Heart left ventricle (tissue), 16 donors: ENCODE results near the gene DAAM1. TPM values are rescaled to one million over a fixed set of nuclear protein-coding genes. Genes with fewer than 3 reads are reported as not detected.

Experiments
- ATAC-seq, 4 donors: fragments of 200-7000 bp; cut with Tn5 transposase; one replicate each; pipeline ENCODE4 v1.9.1; 2020 to 2022; ENCODE audit warnings: moderate library complexity in 4 of 4, mild to moderate bottlenecking in 3 of 4, moderate number of reproducible peaks in 1 of 4
- DNase-seq, 5 donors: peaks; one replicate each; pipeline ENCODE4 v3.0.0-alpha.2; 2020
- H3K27ac ChIP-seq, 12 donors: fragments of 200-600 bp; sonication (generic) in 4 of 12; one replicate each; pipeline versions ENCODE4 v1.5.0 to v1.8.0; 2016 to 2022; ENCODE audit warnings: mild to moderate bottlenecking in 2 of 12
- H3K27me3 ChIP-seq, 9 donors: fragments of 200-600 bp; sonication (generic) in 2 of 9; one replicate each; pipeline versions ENCODE4 v1.5.1 to v1.8.0; 2016 to 2022; ENCODE audit warnings: mild to moderate bottlenecking in 3 of 9
- H3K36me3 ChIP-seq, 9 donors: fragments of 200-600 bp; sonication (generic) in 2 of 9; one replicate each; pipeline versions ENCODE4 v1.5.0 to v1.8.0; 2018 to 2022; ENCODE audit warnings: mild to moderate bottlenecking in 2 of 9
- H3K4me1 ChIP-seq, 12 donors: fragments of 200-600 bp; sonication (generic) in 4 of 12; one replicate each; pipeline versions ENCODE4 v1.5.0 to v1.8.0; 2016 to 2022; ENCODE audit warnings: mild to moderate bottlenecking in 3 of 12
- H3K4me3 ChIP-seq, 12 donors: fragments of 200-600 bp; sonication (generic) in 4 of 12; one replicate each; pipeline versions ENCODE4 v1.5.0 to v1.8.0; 2017 to 2022; ENCODE audit warnings: mild to moderate bottlenecking in 9 of 12, moderate library complexity in 4 of 12
- H3K9me3 ChIP-seq, 12 donors: fragments of 200-600 bp; sonication (generic) in 4 of 12; one replicate each; pipeline versions ENCODE4 v1.5.0 to v1.8.0; 2016 to 2022; ENCODE audit warnings: mild to moderate bottlenecking in 1 of 12
- POLR2A ChIP-seq, 2 donors: fragments of 450-650 bp; IDR thresholded peaks; one replicate each; pipeline ENCODE4 v1.6.1; 2017; ENCODE audit warnings: antibody characterized with exemption in 2 of 2, mild to moderate bottlenecking in 2 of 2, moderate library complexity in 2 of 2
- WGBS, 4 donors: extraction: QIAGEN DNeasy Blood & Tissue Kit in 2 of 4; methylation state at CpG; one replicate each; pipeline versions ENCODE4 v1.1.5 to v1.1.7; 2013 to 2018; 5-methylcytosine and 5-hydroxymethylcytosine counted together
- intact Hi-C, 10 donors: fragments of 100-400 bp; cut with DNase I; formaldehyde crosslinking; loops; one replicate each; pipeline versions ENCODE4 v1.11.1 to v1.14.2; 2022
- polyA plus RNA-seq, 2 donors: library from polyadenylated mRNA; stranded (reverse); fragments of 200-250 nt; gene quantifications; one replicate each; pipeline ENCODE4 v1.2.3, GENCODE V29; 2013
- total RNA-seq, 9 donors: library from RNA; depleted of rRNA in 2 of 9; stranded (reverse); fragments of >200 nt in 2 of 9; fragmentation: NEBNext Ultra II Directional in 3 of 9; extraction: Animal tissue kit (Norgen Biotek cat#: 25700) in 3 of 9; gene quantifications; one replicate each; pipeline versions ENCODE4 v1.1.0 to v1.2.4, GENCODE V29; 2016 to 2023
- TF ChIP-seq, protein P1 (sequence below), 12 donors: fragments of 200-600 bp; sonication (generic) in 4 of 12; IDR thresholded peaks; one replicate each; pipeline versions ENCODE4 v1.5.0 to v1.8.0; 2018 to 2022; ENCODE audit warnings: antibody characterized with exemption in 12 of 12, mild to moderate bottlenecking in 5 of 12
- donor health status: ischemic (EF 13 %, LVEDD 7.1; RV severe dilation, severe dysfunction).
- donor health status: healthy with polysubstance abuse.
- donor health status: DM: no; HTN: yes; CAD: no.
- donor health status: DM: no; HTN: no; CAD: no.
- donor health status: ischemic (EF 25% LVEDD 6.9; RV normal size, moderate dysfunction).
- donor health status: ischemic (EF 25% LVEDD 5.7; RV mildly dilated, moderate dysfunction).
- donor health status: healthy.
- donor health status: DM: yes; HTN: yes; CAD: no.
- donor health status: ischemic (EF 35%, LVEDD 5.7; RV mildly dilated, moderate dysfunction).
- donor health status: nonischemic (EF 11% LVEDD 7.7; RV severe dilation, severe dysfunction).
- donor health status: DM: yes; HTN: yes; CAD: no.
- donor health status: PGD.
- donor health status: ischemic (EF 29% LVEDD 5.4; RV normal size, mild dysfunction).
- donor health status: nonischemic (EF 23%, LVEDD 6.1; RV moderate dilation, normal function).

DAAM1 gene
- total and polyA plus RNA-seq, 11 donors = 18.2 to 92.6 (median 67.2) TPM

DNA sequence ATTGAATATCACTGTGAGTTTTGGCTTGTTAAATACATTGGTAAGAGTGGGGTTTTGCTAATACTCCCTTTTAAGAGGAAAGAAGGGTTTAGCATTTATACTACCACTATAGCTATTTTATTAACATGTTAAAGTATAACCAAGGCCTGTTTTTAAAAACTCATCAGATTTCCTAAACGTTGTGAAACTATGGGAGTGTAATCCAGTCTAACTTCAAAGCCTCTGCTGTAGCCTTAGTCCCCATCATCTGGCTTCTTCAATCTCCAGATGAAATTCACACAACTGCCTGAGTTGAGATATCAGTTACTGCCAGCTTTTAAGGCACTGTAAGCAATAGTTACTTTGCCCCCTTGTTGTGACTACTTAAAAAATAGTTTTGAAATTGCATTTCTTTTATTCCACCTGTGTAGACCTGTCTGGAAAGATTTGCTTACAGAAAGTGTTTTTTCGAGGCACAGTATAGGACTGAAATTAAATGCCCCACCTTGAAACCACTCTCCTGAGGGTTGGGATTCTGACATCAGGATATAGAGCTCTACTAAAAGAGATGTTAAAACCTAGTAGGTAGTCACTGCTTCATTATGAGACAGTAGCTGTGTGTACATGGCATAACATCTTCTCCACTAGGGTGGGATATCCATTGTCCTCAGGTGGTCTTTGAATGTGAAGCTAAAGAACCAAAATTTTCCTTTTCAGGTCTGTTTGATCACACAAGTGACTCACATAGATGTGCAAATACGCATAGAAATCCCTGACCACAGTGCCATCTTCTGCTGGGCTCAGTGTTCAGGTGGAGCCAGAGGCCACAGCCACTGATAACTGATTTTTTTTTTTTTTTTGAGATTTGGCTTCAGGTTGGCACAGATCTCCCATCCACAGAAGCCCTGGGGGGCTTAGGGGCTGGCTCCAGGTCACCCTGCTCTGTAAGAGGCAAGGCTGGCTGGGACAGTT, 125.5 kb downstream of the DAAM1 start:
- Histone ChIP-seq H3K27me3 (no peaks in the 10 kb centered on the region), H3K27ac (peak overlapping the region in 4 of 12 donors; percentile 21 to 43 (median 27)), H3K4me1 (peaks cover 0 to 81% (median 53%) of the 10 kb centered on the region in 12 donors), H3K4me3 (no peak overlapping the region), H3K36me3 (peaks cover 0 to 3% (median 0%) of the 10 kb centered on the region in 9 donors), H3K9me3 (no peaks in the 10 kb centered on the region)
- 73 to 80% (median 77%) methylated on average over 3 of the region's 3 CpGs for WGBS, 4 donors
- intact Hi-C loops = loop anchor here in 3 of 10 donors (10.0 kb wide), 2 partner anchors 119 to 179 kb away; no protein-coding TSS in a partner anchor
- TF ChIP-seq, protein P1, sequence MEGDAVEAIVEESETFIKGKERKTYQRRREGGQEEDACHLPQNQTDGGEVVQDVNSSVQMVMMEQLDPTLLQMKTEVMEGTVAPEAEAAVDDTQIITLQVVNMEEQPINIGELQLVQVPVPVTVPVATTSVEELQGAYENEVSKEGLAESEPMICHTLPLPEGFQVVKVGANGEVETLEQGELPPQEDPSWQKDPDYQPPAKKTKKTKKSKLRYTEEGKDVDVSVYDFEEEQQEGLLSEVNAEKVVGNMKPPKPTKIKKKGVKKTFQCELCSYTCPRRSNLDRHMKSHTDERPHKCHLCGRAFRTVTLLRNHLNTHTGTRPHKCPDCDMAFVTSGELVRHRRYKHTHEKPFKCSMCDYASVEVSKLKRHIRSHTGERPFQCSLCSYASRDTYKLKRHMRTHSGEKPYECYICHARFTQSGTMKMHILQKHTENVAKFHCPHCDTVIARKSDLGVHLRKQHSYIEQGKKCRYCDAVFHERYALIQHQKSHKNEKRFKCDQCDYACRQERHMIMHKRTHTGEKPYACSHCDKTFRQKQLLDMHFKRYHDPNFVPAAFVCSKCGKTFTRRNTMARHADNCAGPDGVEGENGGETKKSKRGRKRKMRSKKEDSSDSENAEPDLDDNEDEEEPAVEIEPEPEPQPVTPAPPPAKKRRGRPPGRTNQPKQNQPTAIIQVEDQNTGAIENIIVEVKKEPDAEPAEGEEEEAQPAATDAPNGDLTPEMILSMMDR (IDR thresholded peaks at IDR 0.05) = no peak
- no peak for TF ChIP-seq POLR2A (IDR thresholded peaks at IDR 0.05)
- no peak for ATAC-seq
- no peak for DNase-seq

DNA sequence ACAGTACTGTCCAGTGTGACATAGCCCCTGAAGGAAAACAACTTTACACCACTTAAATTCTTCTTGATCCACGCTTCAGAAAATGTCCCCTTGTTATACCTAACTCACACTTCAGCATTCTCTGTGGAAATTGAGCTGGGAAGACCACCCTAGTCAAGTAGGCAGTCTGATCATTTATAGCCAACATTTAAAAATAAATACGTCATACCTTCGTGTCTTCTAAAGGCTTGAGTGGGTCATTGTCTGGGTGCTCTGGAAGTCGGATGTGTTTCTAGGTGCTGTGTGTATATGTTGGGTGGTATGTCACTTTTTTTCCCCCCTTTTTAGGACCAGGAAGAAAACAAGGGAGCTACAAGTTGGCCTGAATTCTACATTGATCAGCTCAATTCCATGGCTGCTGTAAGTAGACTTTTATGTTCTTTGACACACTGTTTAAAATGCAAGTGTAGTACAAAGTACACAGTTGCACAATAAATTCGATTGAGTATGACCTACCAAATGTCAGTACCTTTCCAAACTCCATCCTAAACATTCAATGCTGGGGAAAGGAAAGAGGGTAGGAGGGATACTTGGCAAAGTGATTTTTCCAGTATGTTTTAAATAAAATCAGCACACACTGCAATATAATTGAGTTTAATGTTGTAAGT, 126.6 kb downstream of the DAAM1 start:
- WGBS, 4 donors = 84 to 91% (median 87%) methylated on average over 5 of the region's 5 CpGs
- intact Hi-C loops = loop anchor here in 4 of 10 donors (5.0 to 10.0 kb wide), 3 partner anchors 57 to 180 kb away; no protein-coding TSS in a partner anchor

DNA sequence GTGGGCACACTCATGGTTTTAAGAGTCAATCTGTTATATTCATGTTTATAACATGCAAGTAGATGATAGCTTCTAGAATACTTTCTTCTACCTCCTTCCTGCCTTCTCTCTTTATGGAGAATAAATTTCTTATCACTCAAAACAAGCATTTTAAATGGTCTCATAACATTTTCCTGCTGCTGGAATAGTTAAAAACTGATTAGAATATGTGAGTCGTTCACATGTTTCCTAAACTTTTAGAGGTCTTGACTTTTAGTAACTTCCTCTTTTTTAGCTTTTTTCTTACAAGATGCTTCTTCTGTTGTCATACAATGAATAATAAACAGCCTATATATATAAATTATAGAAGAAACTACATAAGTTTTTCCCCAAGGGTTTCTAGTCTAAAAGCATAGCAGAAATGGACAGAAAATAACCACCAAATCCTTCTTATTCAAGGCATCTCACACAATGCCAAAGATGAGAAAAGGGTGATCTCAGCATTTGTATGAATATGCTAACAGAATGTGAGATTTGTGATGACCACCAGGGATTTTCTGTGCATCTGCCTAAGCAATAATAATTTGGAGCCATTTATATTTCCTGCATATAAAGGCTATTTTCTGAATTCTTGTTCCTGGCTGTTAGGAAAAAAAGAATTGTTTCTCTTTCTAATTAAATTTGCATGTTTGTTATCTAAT, 127.8 kb downstream of the DAAM1 start:
- no peak for DNase-seq
- H3K4me1 ChIP-seq = peaks cover under 1 to 83% (median 64%) of the 10 kb centered on the region in 12 donors
- intact Hi-C loops = loop anchor here in 4 of 10 donors (5.0 to 10.0 kb wide), 3 partner anchors 56 to 181 kb away; no protein-coding TSS in a partner anchor
- no peaks in the 10 kb centered on the region for H3K27me3 ChIP-seq
- peak overlapping the region in 2 of 12 donors; percentile 9 to 88 for H3K27ac ChIP-seq
- 24 to 35% (median 28%) methylated on average over 1 of the region's 1 CpG for WGBS, 4 donors
- ATAC-seq = no peak
- H3K36me3 ChIP-seq = peaks cover 0 to 3% (median 0%) of the 10 kb centered on the region in 9 donors
- no peaks in the 10 kb centered on the region for H3K9me3 ChIP-seq
- TF ChIP-seq, protein P1 (IDR thresholded peaks at IDR 0.05) = no peak
- TF ChIP-seq POLR2A (IDR thresholded peaks at IDR 0.05) = no peak
- H3K4me3 ChIP-seq = no peak overlapping the region

More for the DNA sequence above, 126.6 kb downstream of the DAAM1 start:
- no peaks in the 10 kb centered on the region for H3K9me3 ChIP-seq
- no peak overlapping the region for H3K4me3 ChIP-seq
- H3K27ac ChIP-seq = peak overlapping the region in 1 of 12 donors; percentile 43
- TF ChIP-seq, protein P1 (IDR thresholded peaks at IDR 0.05) = no peak
- TF ChIP-seq POLR2A (IDR thresholded peaks at IDR 0.05) = no peak
- peaks cover 0 to 3% (median 0%) of the 10 kb centered on the region in 9 donors for H3K36me3 ChIP-seq
- no peaks in the 10 kb centered on the region for H3K27me3 ChIP-seq
- peaks cover 0 to 80% (median 56%) of the 10 kb centered on the region in 12 donors for H3K4me1 ChIP-seq
- ATAC-seq = no peak
- DNase-seq = no peak
